G401 (cell line): ENCODE data around the gene PDE10A. TPM values are rescaled to one million over a fixed set of nuclear protein-coding genes. Genes with fewer than 3 reads are reported as not detected.

ENCODE experiments used
- DNase-seq: peaks from one replicate; pipeline ENCODE4 v3.0.0-alpha.2; 2015; ENCODE audit warnings: low spot score
- in situ Hi-C: cut with HindIII; loops from 2 replicates; pipeline ENCODE4 v1.10.0; 2016; ENCODE audit warnings: low sequenced_read_pairs, mixed read lengths
- total RNA-seq: library from RNA; depleted of rRNA; stranded (reverse); fragments of >200 nt; shearing (Covaris generic); gene quantifications from 2 replicates; pipeline ENCODE4 v1.2.3, GENCODE V29; 2014

Gene PDE10A
- total RNA-seq, 1 experiment from 2014 or later: not detected

DNA sequence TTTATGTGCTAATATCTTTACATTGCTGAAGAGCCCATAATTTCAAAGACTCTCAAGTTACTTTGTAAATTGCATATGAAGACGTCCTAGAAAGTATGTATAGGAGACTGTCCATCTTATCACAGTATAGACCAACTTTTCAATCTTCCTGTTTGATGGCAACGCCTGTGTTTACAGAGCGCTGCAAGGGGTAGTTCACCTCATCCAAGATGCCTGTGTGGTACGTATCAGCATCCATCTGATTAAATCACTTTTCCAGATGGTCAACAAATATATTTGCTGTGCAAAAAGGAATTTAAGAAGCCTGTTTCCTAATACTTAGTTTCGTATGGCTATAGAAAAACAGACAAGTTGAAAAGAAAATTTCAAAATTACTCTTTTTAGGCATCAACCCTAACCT, 17.9 kb upstream of the PDE10A start:
- in situ Hi-C loops: no loop called here
- DNase-seq: peak; percentile 26

DNA sequence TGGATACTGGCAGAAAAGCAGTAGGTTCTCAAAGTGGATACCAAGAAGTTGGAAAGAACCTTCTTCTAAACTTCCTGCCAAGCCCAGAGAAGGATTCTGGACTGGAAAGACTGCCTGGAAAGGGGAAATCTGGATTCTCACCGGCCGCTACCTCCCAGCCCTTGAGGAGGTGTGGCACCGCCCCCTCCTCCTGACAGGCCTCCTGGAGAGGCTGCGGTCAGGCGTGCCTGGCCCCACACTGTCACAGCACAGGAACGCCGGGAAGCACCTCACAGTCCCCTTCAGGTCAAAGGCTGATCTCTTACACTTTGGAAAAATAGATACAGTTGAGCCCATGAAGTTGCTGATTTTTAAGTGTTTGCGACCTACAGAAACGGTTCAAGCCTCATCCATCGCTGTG, 16.3 kb upstream of the PDE10A start:
- in situ Hi-C loops: no loop called here
- DNase-seq: no peak

DNA sequence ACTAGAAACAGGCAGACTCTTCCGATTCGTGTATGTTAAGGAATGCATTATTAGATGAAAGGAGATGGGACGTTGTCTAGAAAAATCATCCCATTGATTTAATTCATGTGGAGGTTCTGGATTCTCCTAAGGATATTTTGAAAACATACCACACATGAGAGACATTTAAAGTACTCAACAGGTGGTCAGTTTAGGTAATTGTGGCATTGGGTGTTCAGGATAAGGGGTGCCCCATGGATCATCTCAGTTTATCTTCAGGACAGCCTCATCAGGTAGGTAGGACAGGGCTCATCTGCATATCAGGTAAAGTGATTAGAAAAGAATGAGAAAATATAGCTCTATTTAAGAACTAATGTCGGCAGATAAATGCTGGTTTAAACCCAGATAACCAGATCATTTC, 15.9 kb upstream of the PDE10A start:
- in situ Hi-C loops: no loop called here
- DNase-seq: no peak

DNA sequence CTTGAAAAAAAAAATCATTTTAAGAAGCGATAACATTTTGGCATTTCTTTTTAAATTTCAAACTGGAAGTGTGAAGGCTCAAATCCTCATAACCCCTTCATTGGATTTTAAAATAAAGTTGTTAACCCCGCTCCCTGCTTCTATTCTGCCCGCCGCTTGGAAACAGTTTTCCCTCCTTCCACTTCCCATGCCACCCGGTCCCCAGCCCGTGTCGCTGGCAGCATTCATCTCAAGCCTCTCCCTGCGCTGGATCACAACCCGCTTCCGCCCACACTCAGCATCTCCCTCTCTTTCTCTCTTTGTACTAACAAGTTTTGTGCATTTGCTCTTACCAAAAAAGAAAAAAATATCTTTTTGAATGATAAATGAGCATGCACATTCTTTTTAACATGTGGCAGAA, 15.4 kb upstream of the PDE10A start:
- no peak for DNase-seq
- in situ Hi-C loops: no loop called here

DNA sequence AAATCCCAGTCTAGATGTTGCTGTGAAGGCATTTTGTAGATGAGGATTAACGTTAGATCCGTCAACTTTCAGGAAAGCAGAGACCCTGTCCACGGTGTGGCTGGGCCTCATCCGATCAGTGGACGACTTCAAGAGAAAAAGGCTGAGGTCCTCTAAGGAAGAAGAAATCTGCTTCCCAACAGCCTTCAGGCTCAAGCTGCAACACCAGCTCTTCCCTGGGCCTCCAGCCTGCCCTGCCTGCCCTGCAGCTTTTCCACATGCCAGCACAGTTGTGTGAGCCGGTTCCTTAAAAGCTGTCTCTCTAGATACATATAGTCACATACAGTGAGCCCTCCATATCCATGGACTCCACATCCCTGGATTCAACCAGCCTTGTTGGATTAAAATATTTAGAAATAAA, 14.1 kb upstream of the PDE10A start:
- in situ Hi-C loops: no loop called here
- no peak for DNase-seq

DNA sequence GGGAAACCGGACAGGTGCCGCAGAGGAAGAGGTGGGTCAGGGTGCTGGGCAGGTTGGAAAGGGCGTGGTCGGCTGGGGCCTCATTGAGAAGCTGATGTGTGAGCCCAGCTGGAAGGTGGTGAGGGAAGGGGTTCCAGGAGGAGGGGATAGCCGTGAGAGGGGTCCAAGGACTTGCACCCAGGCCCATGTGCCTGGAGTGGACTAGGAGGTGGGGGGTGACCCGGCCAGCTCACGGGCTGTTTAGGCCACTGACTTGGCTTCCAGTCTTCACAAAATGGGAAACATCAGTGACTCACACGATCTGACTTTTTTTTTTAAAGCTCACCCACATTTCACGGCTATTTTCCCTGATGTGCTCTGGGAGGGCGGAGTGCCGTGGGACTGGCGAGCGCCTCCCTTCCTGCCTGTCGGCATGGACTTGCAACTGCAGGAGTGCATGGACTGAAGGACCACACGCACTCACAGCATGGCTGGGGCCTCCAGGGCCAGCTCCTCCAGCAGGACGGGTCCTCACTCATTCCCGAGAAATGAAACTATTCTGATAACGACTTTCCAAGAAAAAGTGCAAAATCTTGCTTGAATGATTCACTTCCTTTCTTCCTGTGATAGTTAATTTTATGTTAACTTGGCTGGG, 13.5 kb upstream of the PDE10A start:
- no peak for DNase-seq
- in situ Hi-C loops: no loop called here

DNA sequence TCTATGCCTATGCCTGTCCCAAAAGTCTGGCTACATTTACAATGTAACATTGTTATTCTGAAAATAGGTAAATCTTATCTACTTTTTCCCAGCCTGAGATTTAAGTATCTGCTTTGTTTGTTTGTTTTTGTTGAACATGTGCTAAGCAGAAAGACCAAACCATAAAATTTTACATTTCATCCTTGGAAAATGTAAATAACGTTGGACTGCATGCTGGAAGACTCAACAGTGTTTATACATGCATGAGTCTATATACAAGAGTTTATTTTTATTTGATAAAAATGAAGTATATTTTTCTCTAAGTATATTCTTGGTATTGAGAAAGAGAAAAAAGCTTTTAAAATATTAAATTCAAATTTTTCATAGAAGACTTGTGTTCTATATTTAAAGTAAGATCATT, 12.1 kb upstream of the PDE10A start:
- no peak for DNase-seq
- in situ Hi-C loops: no loop called here

DNA sequence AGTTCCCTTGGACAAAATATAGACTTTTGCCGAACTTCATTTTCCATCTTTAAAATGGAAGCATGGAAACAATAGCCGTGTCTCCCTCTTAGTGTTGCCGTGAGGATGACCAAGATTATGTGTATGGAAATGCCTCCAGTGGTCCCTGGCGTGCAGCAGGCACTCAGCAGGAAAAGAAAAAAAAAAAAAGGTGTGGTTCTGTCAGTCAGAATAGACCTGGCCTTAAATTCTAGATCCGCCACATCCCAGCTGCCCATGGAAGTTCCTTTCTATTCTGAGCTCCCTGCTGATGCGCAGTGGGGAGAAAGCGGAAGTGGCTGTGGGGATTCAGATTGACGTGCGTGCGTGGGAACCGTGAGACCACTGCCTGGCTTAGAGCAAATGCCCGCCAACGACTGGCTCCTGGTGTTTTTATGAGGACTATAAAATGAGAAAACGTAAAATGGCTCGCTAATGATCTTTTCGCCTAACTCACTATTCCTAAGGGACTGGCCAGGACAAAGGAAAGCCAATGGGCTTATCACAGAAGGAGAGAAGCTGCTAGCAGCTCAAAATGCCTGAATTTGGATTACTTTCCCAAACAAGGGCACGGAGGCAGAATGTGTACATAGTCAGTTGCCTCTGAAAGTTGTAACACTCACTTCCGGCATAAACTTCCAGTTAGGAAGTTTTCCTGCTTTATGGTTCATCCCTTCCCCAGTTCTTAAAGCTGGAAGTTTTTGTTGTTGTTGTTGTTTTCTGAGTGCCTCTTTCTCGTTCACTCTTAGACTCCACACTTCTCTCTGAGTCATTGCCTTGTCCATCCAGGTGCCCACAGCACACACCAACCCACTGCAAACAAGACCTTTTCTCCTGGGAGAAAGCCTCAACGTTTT, 11.4 kb upstream of the PDE10A start:
- no peak for DNase-seq
- in situ Hi-C loops: no loop called here

DNA sequence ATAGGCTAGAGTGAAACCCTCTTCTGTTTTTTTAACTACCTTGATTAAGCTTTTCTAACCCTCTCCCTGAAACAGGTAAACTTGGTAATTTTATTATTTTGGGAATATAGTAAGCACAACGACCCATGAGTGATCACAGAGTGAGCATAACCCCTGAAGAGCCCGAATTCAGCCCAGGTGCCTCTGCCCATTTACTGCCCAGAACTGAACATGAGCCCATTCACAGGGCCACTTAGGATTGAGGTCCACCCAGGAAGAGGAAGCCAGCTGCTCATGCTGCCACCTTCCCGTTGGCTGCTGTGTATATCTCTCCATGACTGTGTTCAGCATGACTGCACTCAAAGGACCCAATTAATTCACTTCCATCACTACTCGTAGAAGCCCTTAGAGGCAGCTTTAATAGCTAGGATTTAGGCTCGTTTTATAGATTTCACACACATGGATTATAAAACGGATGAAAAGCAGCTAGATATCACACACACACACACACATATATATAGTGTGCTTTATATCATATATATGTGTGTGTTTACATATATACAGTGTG, 8.3 kb upstream of the PDE10A start:
- in situ Hi-C loops: no loop called here

DNA sequence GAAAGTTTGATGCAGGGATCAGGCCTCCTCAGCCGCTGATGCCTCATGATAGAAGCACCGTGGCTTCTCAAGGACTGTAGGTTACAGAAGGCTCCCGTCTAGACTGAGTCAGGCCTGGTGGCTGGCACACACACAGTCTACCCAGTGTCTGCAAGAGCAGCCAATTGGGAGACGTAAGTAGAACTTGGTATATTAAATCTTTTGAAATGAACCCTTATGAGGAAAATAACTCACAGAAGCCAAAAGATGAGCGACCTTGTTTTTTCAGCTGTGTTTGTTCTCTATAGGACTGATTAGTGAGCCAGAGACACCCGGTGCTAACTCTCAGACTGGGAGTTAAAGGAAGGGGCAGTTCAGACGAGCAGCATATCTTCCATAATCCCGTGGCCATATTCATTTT, 5.9 kb upstream of the PDE10A start:
- in situ Hi-C loops: no loop called here
- DNase-seq: no peak

More for the DNA sequence above, 8.3 kb upstream of the PDE10A start:
- DNase-seq: no peak

DNA sequence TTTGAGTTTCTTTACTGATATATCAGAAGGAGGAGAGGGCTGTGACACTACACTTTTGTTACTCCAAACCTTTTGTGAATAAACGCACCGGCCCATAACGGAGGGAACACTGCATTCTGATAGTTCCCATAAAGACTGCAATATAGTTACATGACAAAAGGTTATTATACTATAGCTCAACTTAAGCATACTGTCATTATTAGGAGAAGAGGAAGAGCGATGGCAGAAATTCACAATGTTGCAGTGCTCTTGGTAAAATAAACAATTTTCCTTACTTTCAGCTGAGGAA, 2.3 kb upstream of the PDE10A start:
- in situ Hi-C loops: no loop called here
- DNase-seq: no peak

DNA sequence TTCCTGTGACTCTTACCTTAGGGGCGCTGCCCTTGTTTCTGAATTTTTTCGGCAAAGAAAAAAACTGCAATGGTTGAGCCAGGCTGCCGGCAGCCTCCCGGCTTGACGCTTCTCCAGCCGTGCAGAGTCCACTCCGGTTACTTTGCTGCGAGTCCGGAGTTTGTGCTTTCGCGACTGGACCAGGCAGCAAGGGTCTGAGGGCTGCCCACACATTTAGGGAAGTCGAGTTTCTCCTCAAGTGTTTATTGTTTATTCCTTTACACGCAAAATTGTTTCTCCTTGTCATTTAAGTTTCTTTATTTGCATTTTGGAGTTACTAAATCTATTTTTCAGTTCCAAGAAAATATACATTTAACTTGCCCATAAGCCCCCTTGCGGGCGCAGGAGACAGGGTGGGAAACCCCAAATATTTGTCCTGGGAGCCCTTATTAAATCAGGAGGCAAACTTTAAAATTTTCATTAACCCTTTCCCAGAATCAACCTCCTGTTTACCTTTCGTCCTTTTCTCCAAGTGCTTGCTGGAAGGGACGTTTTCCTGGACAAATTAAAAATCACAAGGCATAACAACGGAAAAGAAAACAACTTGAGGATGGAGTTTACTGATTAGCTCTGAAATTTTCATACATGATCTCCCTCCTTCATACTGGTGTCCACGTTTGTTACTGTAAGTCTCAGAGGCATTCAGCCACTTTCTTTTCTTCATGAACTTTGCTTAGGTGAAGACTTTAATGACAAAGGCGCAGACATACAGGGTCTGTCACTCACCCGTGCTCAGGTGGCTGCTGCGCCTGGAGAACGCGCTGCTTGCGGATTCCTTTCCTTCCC, 1.7 kb upstream of the PDE10A start:
- in situ Hi-C loops: no loop called here

DNA sequence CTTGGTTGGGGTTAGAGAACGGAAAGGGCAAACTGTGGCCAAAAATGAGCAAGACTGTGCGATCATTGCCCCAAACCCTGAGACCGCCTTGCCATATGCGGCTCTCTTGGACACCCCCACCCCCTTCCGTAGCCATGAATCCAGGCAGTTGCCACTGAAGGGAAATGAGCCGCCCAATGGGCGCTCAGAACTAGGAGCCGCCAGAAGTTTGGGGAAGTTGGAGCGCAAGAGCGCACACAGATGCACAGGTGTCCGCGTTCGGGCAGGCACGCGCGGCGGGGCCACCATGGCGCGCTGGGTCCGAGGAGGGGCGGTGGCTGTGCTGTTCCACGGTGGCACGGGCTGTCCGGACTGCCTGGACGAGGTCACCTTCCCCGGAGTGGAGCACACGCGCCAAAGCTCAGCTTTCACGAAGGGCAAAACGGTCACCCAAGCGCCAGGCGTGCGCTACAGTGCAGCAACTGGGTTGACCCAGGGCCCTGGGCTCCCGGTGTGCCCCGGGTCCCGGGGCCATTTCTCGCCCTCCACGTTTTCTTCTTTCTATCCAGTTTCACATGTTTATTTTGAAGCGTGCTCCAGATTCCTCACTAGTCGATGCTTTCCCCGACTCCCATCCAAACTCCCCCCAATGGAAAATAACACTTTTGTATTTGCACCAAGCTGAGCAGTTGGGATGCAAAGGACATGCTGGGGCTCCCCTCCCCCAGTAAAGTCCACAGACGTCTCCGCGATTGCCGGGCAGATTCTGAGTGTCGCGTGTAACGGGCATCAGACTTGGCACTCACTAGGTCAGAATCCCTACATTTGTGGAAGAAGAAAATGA, 906 bp upstream of the PDE10A start:
- in situ Hi-C loops: no loop called here
- DNase-seq: no peak

More for the DNA sequence above, 1.7 kb upstream of the PDE10A start:
- no peak for DNase-seq

DNA sequence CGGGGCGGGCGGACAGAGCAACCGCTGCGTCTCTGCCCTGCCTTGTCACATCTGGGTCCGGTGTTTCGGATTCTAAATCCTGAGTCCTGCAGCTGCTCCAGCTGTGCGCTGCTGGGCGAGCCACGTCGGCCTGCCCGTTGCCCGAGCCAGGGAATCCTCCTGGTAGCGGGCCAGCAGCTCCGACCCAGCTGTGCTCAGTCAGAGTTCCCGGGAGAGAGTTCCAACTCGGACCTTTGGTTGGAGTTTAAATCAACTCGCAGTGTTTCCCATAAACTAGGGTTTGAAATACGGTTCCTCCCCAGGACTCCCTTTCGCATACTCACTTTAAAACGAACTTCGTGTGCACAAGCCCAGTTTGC, 315 bp upstream of the PDE10A start:
- no peak for DNase-seq
- in situ Hi-C loops: no loop called here

DNA sequence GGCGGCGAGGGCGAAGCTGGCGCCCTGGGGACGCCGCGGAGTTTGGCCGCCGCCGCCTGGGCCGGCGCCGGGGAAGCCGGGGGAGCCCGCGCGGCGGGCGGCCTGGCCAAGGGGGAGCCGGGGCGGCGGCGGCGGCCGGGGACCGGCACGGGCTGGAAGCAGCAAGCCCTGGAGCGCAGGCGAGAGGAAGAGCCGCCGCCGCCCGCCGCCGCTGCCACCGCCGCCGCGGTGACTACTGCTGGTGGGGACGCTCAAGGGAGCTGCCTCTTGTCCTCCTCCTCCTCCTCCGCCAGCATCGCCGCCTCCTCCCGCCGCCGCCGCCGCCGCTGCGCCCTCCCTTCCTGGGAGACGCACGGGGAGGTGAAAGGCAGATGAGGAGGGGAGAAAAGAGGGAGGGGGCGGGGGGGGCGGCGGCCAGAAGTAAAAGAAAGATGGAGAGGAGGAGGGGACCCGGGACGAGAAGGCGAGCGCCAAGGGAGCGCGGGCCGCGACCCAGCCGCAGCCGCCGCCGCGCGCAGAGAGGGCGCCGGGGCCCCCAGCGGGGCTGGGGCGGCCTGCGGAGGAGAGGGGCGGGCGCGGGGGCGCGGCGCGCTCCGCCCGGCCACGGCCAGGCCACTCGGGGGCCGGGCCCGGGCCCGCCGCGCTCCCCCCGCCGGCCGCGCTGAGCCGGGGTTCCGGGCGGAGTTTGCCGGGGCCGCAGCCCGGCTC, 846 bp downstream of the PDE10A start:
- no peak for DNase-seq

DNA sequence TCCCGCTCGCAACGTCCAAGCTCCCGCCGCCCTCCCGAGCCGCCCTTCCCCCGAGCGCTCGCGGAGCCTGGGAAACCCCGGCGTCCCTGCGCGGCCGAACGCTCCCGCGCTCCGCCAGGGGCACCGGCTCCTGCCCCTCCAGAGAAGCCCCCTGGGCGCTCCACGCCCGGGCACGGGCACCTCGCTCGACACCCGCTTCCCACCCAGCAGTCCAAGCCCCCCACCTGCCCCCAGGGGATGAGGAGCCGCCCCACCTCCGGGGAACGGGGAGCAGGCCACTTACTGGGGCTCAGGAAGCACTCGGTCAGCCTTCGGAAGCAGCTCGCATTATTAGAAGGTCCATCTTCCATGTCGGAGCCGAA, 1.4 kb downstream of the PDE10A start:
- no peak for DNase-seq
- in situ Hi-C loops: no loop called here

More for the DNA sequence above, 846 bp downstream of the PDE10A start:
- in situ Hi-C loops: no loop called here

DNA sequence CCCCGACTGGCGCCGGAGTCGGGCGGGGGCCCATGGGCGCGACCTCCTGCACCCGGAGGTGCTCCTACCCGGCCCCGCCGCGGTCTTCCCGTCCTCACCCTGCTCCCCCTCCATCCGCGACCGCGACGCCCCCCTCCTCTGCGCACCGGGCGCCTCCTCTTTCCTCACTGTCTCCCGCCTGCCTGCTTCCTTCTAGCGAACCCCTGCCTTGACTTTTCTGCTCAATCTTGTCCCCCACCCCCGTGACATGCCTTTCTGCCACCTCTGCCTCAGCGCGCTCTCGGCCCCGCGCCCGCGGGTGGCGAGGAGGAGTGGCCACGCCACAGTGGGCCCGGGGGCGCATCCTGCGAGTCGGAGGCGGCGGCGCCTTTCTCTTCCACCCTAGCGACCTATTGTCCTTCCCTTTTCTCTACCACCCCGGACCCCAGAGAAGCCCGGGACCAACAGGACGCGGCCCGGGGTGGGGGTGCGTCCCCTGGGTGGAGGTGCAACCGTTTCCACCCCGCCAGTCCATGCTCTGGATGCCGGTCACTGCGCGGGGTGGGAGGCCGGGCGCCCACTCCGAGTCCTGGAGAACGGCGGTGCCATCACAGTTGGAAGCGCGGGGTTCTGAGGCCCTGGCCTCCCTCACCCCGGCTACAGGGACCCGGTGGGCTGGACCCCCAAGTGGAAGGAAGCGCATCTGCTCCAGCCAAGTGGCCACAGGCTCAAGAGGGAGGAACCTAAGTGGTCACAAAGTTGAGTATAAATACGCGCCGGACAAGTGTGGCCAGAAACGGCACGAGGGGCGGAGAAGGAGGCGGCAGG, 2.0 kb downstream of the PDE10A start:
- in situ Hi-C loops: no loop called here
- DNase-seq: no peak
